ENCODE results near the gene GPR78.

The GPR78 gene

DNA sequence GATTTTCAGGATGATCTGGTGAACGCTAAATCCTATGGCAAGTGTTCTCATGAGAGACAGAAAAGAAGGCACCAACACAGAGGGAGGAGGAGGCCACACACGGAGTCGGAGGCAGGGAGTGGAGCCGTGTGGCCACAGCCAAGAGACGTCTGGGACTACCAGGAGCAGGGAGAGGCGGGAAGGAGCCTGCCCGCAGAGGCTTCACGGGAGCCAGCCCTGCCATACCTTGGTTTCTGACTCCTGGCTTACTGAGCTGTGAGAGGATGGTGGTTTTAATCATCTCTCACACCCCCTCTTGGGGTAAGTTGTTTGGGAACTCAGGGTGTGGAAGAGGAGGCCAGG lies 33.5 kb upstream of the GPR78 start:
- in situ Hi-C loops (cut with MboI; ENCODE audit: low sequenced_read_pairs), result no loop called here

DNA sequence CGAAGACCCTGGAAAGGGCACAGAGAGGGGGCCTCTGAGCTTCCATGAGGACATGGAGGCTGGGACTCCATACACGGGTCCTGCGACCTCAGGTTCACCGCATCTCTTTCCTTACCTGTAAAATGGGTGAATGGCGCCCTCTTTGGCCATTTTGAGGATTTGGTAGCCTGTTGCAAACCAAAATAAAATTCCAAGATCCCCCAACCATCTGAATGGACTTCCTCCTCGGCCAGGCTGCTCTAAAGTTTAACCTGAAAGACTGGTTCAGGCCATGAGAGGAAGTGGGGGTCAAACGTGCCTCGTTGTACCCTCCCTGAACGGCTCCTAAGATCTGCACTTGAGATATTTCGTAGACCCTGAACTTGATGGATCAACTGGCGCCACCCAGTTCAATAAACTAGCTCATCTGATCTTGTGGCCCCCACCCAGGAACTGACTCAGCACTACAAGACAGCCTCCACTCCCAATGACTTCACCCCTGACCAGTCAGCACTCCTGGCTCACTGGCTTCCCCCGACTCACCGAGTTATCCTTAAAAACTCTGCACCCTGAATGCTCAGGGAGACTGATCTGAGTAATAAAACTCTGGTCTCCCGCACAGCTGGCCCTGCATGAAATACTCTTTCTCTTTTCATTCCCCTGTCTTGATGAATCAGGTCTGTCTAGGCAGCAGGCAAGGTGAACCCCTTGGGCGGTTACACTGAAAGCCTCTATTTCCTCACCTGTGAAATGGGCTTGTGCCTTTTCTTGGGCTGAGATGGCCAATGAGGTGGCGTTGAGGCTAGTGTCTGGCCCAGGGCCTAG lies 32.9 kb upstream of the GPR78 start:
- in situ Hi-C loops (cut with MboI; ENCODE audit: low sequenced_read_pairs), result no loop called here

DNA sequence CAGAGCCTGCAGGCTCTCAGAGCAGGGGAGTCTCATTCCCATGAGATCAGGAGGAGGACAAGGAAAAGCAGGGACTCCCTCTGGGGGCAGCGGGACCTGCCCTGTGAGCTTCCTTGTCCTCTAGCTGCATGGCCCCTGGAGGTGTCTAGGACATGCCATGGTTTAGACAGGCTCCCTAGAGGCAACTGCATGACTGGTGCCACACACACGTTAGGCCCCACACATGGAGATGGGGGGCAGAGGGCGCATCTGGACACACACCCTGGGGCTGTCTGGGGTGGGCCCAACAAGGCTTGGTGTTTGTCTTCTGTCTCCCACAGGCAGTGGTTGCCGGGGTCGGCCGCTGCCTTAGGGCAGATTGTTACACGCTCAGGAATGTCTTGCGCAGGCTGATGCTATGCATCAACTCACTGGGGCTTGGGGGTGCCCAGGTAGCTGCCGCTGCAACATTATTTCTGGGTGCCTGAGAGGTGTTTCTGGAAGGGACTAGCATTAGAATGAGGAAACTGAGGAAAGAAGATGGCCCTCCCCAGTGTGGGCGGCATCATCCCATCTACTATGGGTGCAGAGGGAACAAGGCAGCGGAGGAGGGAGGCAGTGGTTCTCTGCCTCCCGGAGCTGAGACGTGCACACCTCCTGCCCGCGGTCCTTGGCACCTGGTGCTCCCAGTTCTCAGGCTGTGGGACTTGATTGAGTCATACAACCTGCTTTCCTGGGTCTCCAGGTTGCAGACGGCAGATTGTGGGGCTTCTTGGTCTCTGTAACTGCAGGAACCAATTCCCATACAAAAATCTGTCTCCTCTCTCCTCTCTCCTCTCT lies 32.1 kb upstream of the GPR78 start:
- in situ Hi-C loops (cut with MboI; ENCODE audit: low sequenced_read_pairs), result no loop called here

DNA sequence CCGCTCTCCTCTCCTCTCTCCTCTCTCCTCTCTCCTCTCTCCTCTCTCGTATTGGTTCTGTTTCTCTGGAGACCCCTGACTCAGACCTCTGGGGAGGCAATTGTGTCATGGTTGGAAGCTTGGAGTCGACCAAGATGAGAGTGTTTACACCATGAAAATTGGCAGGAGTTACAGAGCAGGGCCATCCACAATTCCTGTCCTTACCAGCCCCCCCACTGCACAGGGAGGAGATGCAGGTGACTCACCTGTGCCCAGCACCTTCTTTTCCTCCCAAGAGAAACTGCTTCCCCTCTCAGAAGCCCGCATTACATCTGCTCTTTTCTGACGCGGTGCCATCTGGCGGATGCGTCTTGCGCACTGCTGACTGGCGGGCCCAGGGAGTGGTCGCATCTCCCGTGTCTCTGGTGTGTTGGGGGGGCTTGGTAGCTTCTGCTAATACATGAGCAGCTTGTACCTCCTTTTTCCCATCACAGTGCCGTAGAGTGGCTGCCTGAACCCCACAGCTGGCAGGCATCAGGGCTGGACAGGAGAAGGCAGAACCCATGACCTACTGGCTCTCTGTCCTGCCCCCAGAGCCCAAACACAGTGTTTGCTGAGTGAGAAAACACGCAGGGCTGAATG lies 31.4 kb upstream of the GPR78 start:
- in situ Hi-C loops (cut with MboI; ENCODE audit: low sequenced_read_pairs), result no loop called here

GRCh38 chr4:8549352-8549931 lies 30.8 kb upstream of the GPR78 start:
- in situ Hi-C loops (cut with MboI; ENCODE audit: low sequenced_read_pairs), result no loop called here

GRCh38 chr4:8550691-8551090 lies 29.5 kb upstream of the GPR78 start:
- in situ Hi-C loops (cut with MboI; ENCODE audit: low sequenced_read_pairs), result no loop called here

DNA sequence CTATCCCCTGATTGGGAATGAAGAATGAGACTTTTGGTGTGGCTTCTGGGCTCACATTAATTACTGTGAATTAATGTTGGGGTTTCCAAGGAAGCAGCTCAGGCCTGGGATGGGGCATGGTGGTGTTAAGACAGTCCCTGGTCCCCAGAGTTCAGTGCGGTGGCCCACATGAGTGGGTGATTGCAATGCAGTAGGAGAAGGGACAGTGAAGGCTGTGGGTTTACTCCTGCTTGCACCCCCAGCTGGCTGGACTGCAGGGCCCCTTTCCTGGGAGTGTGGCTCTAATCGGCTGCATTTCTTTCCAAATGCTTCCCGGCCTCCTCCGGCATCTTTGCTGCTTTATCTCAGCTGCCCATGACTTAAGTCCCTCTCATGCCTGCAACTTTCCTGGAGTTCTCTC lies 28.2 kb upstream of the GPR78 start:
- in situ Hi-C loops (cut with MboI; ENCODE audit: low sequenced_read_pairs), result no loop called here

DNA sequence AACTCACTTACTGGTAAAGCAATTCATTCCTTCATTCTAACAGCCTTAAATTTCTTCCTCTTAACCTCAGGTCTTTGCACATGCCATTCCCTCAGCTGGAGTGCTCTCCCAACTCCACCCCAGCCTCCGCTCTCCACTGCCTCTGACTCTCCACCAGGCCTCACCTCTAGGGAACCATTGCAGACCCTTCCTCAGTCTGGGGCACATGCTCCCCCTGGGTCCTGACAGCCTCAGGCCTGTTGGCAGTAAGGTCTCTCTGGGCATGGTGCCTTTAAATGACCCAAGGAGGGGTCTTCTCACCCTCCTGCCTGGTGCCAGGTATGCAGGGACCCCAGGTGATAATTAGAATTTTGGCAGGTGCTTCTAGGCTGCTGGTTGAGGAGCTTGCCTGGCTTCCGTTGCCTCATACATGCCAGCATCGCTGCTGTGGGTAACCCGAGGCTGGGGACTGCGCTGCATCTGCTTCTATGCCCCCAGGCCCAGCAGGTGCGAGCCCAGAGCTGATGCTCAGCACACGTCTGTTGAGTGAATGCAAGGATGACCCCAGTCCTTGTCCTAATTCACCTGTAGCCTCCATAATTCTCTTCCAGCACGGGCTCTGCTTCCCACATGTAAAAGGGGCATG lies 27.5 kb upstream of the GPR78 start:
- in situ Hi-C loops (cut with MboI; ENCODE audit: low sequenced_read_pairs), result no loop called here

DNA sequence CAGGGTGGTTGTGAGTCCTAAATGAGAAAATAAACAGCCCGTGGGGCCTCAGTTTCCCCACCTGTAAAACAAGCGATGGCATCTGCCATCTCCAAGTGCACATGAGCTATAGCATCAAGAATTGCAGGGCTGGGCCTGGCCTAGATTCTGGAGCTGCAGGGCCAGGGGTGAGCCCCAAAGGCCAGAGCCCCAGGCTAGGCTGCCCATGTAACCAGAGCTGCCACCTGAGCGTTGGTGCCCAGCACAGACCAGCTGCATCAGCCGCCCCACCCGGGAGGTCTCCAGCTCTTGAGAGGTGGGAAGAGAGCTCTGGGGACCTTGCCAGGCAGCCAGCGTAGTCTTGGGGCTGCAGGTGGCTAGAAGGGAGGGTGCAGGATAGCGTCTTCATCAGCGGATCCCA lies 27.0 kb upstream of the GPR78 start:
- in situ Hi-C loops (cut with MboI; ENCODE audit: low sequenced_read_pairs), result no loop called here

DNA sequence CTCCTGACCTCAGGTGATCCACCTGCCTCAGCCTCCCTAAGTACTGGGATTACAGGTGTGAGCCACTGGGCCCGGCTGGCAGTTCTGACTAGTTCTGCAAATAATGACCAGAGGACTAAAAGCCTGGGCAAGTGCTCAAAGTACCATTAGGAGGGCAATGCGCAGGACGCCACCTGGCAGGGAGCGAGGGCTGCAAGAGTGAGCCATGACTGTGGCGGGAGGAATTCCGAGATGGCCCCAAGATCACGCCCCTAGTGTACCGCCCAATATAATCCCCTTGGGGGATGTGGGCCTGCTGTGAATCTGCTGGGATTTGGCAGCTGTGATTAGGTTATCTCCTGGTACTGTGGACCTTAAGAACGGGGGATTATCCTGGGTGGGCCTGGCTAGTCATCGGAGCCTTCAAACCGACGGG lies 26.2 kb upstream of the GPR78 start:
- in situ Hi-C loops (cut with MboI; ENCODE audit: low sequenced_read_pairs), result no loop called here

- in situ Hi-C loops (cut with MboI; ENCODE audit: low sequenced_read_pairs), result no loop called here
Measured at GRCh38 chr4:8554555-8555100, 25.6 kb upstream of the GPR78 start.

DNA sequence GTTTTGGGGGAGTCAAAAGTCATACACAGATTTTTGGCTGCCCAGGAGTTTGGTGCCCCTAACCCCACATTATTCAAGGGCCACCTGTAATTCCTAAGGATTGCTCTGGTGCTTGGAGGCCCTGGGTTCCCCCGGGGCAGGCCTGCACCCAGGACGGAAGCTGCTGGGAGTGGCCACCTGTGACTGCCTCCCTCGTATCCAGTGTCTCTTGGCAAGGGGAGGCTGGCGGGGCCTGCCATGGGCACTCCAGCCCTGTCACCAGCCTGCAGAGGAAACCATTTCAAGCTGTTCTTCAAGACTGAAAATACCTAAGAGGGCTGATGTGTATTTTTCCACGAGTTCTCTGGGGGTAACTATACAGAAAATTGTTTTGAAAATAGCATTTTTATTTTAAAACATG lies 24.5 kb upstream of the GPR78 start:
- in situ Hi-C loops (cut with MboI; ENCODE audit: low sequenced_read_pairs), result no loop called here

DNA sequence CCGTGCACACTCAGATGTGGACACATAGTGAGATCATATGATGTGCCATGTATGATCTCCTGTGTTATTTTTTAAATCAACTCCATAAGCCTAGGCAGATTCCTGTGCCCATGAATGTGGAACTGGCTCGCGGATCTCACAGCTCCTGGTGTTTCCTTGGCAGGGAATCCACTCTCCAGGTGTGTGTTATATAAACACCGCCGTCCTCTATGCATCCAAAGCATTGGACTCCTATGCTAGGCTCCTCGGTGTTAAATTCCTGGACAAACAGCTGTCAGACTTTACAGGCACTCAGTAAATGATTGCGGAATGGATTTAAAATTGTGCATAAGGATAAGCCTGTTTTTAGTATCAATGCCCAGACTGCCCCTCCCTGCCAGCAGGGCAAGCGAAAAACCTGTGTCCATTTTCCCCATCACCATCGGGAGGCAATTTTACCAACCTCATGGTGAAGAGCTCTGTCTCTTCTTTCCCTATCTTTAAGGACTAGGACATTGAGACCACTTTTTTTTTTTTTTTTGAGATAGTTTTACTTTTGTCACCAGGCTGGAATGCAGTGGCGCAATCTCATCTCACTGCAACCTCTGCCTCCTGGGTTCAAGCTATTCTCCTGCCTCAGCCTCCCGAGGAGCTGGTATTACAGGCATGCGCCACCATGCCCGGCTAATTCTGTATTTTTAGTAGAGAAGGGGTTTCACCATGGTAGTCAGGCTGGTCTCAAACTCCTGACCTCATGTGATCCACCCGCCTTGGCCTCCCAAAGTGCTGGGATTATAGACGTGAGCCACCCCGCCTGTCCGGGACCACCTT lies 23.6 kb upstream of the GPR78 start:
- in situ Hi-C loops (cut with MboI; ENCODE audit: low sequenced_read_pairs), result no loop called here

DNA sequence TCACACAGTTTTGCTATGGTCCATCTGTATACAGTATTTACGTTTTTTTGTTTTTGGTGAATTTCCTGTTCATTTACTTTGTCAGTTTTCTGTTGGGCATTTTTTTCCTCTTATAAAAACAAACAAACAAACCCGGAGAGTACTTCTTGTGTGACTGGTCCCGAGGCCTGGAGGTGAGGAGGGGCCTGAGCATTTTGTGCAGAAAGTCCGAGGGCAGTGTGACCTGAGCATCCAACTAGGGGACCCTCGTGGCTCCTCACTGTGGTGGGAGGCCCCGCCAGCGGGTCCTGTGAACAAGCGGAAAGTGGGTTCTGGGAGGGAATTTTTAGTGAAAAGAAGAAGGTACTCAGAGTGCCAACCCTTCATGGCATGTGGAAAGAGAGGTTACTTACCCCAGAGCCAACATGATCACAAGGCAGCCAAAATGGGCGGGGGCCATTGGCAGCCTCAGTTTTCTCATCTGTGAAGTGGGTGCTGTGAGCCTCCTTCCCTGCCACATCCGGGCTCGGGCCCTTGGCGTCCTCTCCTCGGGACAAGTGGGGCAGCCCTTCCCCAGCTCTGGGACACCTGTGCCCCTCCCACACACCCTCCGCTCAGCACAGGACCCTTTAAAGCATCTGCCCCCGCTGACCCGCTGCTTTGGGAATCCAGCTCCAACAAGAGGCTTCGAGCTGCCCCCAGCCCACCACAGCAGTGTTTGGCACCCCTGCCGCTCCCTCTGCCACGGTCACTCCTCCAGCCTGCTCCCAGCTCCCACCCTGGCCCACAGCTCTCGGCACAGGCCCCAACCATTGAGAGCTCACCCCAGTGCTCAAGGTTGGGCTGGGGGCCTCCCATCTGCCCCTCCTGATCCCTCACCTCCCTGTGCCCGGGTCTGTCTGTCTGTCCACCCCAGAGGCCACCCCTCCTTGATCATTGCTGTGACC lies 22.8 kb upstream of the GPR78 start:
- in situ Hi-C loops (cut with MboI; ENCODE audit: low sequenced_read_pairs), result no loop called here

DNA sequence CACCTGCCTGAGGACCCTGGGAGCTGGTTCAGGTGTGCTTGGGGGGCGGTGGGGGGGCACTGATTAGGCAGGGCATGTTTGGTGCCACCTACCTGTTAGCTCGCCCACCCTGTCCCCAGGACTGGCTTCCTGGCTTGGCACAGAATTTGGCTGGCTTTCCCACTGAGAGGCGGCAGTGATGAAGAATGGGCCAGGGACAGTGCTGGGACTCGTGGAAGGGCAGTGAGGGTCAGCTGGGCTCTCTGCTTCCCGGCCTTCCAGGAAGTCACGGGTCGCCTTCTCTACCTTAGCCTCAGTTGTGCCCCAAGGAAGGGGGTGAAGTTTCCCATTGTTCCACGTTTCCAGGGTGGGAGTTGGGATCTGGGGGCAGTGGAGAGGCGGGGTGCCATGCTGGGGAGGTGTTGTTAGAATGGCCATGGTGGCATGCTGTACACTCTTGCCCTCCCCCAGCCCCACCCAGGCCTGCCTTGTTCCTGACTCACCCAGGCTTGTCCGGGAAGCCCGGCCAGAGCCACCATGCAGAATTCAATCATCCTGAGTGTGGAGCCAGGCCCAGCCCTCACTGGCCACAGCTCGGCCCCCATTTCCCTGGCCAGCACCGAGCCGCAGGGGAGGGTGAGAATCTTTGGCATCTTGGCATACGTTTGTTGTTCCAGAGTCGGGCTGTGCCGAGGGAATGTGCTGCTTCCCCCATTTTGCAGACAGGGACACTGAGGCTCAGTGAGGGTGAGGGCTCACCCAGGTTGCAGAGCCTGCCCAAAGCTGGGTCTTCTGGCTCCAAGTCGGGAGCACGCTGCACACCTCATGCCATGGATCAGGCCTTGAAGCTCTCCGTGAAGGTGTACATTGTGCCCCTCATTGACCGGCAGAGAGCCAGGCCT lies 21.9 kb upstream of the GPR78 start:
- in situ Hi-C loops (cut with MboI; ENCODE audit: low sequenced_read_pairs), result no loop called here

GRCh38 chr4:8559011-8559410 lies 21.2 kb upstream of the GPR78 start:
- in situ Hi-C loops (cut with MboI; ENCODE audit: low sequenced_read_pairs), result no loop called here

DNA sequence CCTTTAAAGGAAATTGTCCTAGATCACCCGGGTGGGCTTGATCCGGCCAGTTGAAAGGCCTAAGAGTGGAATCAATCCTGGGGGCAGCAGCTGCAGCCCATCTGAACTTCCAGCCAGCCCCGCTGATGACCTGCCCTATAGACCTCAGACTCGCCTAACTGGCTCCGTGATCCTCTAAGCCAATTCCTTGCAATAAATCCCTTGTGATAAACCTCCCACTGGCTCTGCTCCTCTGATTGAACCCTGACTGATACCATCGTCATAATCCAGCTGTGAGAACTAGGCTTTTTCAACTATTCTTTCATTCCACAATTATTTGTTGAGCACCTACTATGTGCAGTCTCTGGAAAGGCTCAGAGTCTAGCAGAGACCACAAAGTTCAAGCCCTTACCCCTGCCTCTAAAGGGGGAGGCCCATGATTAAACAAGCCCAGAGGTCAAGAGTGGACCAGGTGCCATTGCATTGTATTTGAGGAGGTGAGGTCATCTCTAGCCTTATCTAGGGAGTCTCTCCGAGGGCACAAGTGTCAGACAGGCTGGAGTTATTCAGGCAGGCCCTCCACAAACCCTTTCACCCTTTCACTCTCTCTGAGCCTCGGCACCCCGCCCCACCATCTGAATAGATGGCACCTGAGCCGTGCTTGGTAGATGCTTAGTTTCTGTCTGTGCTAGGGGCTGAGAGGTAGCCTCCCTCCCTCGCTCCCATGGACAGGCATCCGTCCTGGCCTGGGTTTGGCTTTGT lies 20.5 kb upstream of the GPR78 start:
- in situ Hi-C loops (cut with MboI; ENCODE audit: low sequenced_read_pairs), result no loop called here

All from hTERT RPE-1 (cell line).